ENCODE data around the gene GALNT17. TPM values are rescaled to one million over a fixed set of nuclear protein-coding genes. Genes with fewer than 3 reads are reported as not detected.

Gene GALNT17
- total and polyA plus RNA-seq, 11 donors: 16.9 to 116 (median 73.1) TPM

GRCh38 chr7:71679480-71679879, 547.5 kb downstream of the GALNT17 start:
- Histone ChIP-seq H3K27ac (no peak overlapping the region), H3K27me3 (no peaks in the 10 kb centered on the region), H3K4me1 (no peaks in the 10 kb centered on the region), H3K36me3 (no peaks in the 10 kb centered on the region), H3K4me3 (no peak overlapping the region), H3K9me3 (peaks cover 0 to 6% (median 0%) of the 10 kb centered on the region in 12 donors)
- TF ChIP-seq POLR2A (IDR thresholded peaks at IDR 0.05) (no peak), CTCF (IDR thresholded peaks at IDR 0.05) (no peak)
- intact Hi-C loops (cut with DNase I): no loop called here
- DNase-seq (no peak), ATAC-seq (no peak)
- WGBS, 4 donors: 64 to 75% (median 72%) methylated on average over 8 of the region's 8 CpGs

- H3K36me3 ChIP-seq: no peaks in the 10 kb centered on the region
- H3K4me3 ChIP-seq: no peak overlapping the region
- DNase-seq (no peak), ATAC-seq (no peak)
- H3K27me3 ChIP-seq: no peaks in the 10 kb centered on the region
- H3K4me1 ChIP-seq: no peaks in the 10 kb centered on the region
- peaks cover 0 to 6% (median 0%) of the 10 kb centered on the region in 12 donors for H3K9me3 ChIP-seq
- no peak overlapping the region for H3K27ac ChIP-seq
- WGBS, 4 donors: 72 to 80% (median 75%) methylated on average over 5 of the region's 5 CpGs
- intact Hi-C loops (cut with DNase I): no loop called here
- TF ChIP-seq POLR2A (IDR thresholded peaks at IDR 0.05): no peak
- TF ChIP-seq CTCF (IDR thresholded peaks at IDR 0.05): no peak
Observed at GRCh38 chr7:71682181-71682580, 550.2 kb downstream of the GALNT17 start.

GRCh38 chr7:71682841-71683781, 551.2 kb downstream of the GALNT17 start:
- no peak for TF ChIP-seq POLR2A (IDR thresholded peaks at IDR 0.05)
- H3K4me3 ChIP-seq: no peak overlapping the region
- WGBS, 4 donors: 46 to 58% (median 56%) methylated on average over 21 of the region's 21 CpGs
- H3K36me3 ChIP-seq: no peaks in the 10 kb centered on the region
- peaks cover 0 to 6% (median 0%) of the 10 kb centered on the region in 12 donors for H3K9me3 ChIP-seq
- DNase-seq (no peak), ATAC-seq (no peak)
- intact Hi-C loops (cut with DNase I): no loop called here
- no peaks in the 10 kb centered on the region for H3K27me3 ChIP-seq
- no peaks in the 10 kb centered on the region for H3K4me1 ChIP-seq
- no peak overlapping the region for H3K27ac ChIP-seq

- Histone ChIP-seq H3K27ac (no peak overlapping the region), H3K27me3 (no peaks in the 10 kb centered on the region), H3K36me3 (no peaks in the 10 kb centered on the region), H3K4me3 (no peak overlapping the region), H3K9me3 (no peaks in the 10 kb centered on the region), H3K4me1 (peaks cover 0 to 5% (median 0%) of the 10 kb centered on the region in 12 donors)
- DNase-seq (no peak), ATAC-seq (no peak)
- no peak for TF ChIP-seq POLR2A (IDR thresholded peaks at IDR 0.05)
- no peak for TF ChIP-seq CTCF (IDR thresholded peaks at IDR 0.05)
- intact Hi-C loops (cut with DNase I): no loop called here
- WGBS, 4 donors: 70 to 76% (median 72%) methylated on average over 12 of the region's 12 CpGs
Observed at GRCh38 chr7:71687286-71687685, 555.3 kb downstream of the GALNT17 start.

All from heart left ventricle (tissue), 16 donors.